GM12875 (cell line): ENCODE results near the gene MRPL40.

Experiments
- H3K4me3 ChIP-seq: one replicate; pipeline ENCODE4 v1.5.1; 2011; ENCODE audit warnings: low read depth, low read length, control low read depth
- TF ChIP-seq, protein P1 (sequence below): IDR thresholded peaks from 2 replicates; pipeline ENCODE4 v1.5.1; 2011; ENCODE audit warnings: low read depth, mild to moderate bottlenecking, control low read depth, inconsistent platforms, low read length, moderate library complexity, borderline replicate concordance; ENCODE audit not compliant: insufficient read depth

The MRPL40 gene

GRCh38 chr22:19394274-19395050 is 37.9 kb upstream of the MRPL40 start:
- no peak overlapping the region for H3K4me3 ChIP-seq
- TF ChIP-seq, protein P1, sequence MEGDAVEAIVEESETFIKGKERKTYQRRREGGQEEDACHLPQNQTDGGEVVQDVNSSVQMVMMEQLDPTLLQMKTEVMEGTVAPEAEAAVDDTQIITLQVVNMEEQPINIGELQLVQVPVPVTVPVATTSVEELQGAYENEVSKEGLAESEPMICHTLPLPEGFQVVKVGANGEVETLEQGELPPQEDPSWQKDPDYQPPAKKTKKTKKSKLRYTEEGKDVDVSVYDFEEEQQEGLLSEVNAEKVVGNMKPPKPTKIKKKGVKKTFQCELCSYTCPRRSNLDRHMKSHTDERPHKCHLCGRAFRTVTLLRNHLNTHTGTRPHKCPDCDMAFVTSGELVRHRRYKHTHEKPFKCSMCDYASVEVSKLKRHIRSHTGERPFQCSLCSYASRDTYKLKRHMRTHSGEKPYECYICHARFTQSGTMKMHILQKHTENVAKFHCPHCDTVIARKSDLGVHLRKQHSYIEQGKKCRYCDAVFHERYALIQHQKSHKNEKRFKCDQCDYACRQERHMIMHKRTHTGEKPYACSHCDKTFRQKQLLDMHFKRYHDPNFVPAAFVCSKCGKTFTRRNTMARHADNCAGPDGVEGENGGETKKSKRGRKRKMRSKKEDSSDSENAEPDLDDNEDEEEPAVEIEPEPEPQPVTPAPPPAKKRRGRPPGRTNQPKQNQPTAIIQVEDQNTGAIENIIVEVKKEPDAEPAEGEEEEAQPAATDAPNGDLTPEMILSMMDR, result no peak

DNA sequence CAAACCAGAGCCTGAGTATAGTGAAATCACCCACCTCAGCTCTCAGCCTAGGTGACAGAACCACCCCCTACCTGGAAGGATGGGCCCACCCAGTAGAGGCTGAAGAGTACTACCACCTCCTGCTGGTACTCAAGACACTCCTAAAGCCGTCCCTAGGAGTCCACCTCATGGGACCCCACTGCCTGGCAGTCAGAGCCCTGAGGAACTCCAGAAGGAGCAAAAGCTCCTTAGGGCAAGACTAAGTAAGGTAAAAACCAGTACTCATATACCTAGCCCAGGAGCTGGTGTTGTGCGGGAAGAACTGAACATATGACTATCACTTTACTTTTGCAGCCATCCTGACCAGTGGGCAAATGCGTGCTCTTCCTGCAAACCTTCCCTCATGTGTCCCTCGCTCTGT is 37.1 kb upstream of the MRPL40 start:
- H3K4me3 ChIP-seq, result no peak overlapping the region
- TF ChIP-seq, protein P1, result no peak

GRCh38 chr22:19396561-19396933 is 35.8 kb upstream of the MRPL40 start:
- no peak overlapping the region for H3K4me3 ChIP-seq
- TF ChIP-seq, protein P1, result no peak

DNA sequence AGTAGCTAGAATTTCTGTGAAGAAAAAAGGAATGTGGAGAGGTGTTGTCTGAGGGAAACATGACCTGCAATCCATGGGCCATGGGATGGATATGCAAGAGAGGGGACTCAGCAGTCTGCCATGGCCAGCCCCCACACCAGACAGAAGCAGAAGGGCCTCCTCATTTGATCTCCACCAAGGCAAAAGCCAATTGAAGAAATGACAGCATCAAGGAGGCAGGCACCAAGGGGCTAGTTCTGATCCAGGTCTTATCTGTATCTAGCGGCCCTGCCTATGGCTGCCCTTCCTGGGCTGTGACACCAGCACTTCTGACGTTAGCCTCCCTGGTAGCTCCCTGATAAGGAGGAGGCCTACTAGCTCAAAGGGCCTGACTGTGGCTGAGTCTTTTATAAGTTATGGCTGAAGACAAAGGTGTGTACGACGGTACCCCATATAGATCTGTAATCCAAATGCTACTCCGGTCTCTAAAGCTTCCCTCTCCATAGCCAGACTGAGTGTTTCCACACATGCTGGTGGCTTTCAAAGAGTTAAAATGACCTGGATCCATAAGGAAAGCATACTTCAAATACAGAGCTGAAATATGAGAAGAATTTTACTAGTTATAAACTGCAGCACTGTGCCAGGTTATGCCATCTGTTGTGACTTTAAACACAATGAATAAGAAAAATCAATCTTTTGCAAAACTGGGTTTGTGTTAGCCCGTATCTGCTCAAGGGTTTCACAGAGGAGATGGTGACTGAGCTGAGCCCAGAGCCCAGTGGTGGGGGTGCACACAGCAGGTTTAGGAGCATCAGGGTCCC is 35.2 kb upstream of the MRPL40 start:
- no peak overlapping the region for H3K4me3 ChIP-seq
- TF ChIP-seq, protein P1, result no peak

- H3K4me3 ChIP-seq, result no peak overlapping the region
- TF ChIP-seq, protein P1, result no peak
These were observed 34.6 kb upstream of the MRPL40 start for GRCh38 chr22:19397734-19398104.

- H3K4me3 ChIP-seq, result no peak overlapping the region
- TF ChIP-seq, protein P1, result no peak
These were observed 34.1 kb upstream of the MRPL40 start for GRCh38 chr22:19398206-19398605.

- TF ChIP-seq, protein P1, result no peak
- H3K4me3 ChIP-seq, result no peak overlapping the region
These were observed 33.7 kb upstream of the MRPL40 start for GRCh38 chr22:19398652-19399051.
